GM12891 (cell line): ENCODE results near the gene NEURL1B.

Experiments
- POLR2A ChIP-seq: IDR thresholded peaks from 2 replicates; pipeline ENCODE4 v1.6.1; 2011; ENCODE audit warnings: low read depth, low read length, control low read depth
- POLR2AphosphoS5 ChIP-seq: IDR thresholded peaks from 2 replicates; pipeline ENCODE4 v1.6.1; 2011; ENCODE audit warnings: low read depth, low read length, control low read depth

- no peak for TF ChIP-seq POLR2AphosphoS5
- TF ChIP-seq POLR2A = no peak
Observed at GRCh38 chr5:172658391-172658790, 17.3 kb downstream of the NEURL1B start.
